ENCODE data around the gene SPO11. TPM values are rescaled to one million over a fixed set of nuclear protein-coding genes. Genes with fewer than 3 reads are reported as not detected.

The SPO11 gene
- total RNA-seq, 2 donors from 2014 or later = 2.6 TPM; not detected in 1

GRCh38 chr20:57287007-57287880 lies 42.4 kb upstream of the SPO11 start:
- H3K27me3 ChIP-seq (replicated peaks; ENCODE audit: insufficient read depth) = no peaks in the 10 kb centered on the region
- H3K27ac ChIP-seq = no peak overlapping the region
- DNase-seq (ENCODE audit: low spot score) = no peak
- no peaks in the 10 kb centered on the region for H3K36me3 ChIP-seq
- 18% methylated on average over 14 of the region's 14 CpGs for WGBS
- no peak for TF ChIP-seq CTCF (IDR thresholded peaks at IDR 0.05)
- TF ChIP-seq POLR2AphosphoS5 (IDR thresholded peaks at IDR 0.05) = peak; percentile 17
- H3K9me3 ChIP-seq = no peaks in the 10 kb centered on the region
- no peak overlapping the region for H3K4me3 ChIP-seq
- intact Hi-C loops (cut with DNase I) = no loop called here
- peaks cover 4% of the 10 kb centered on the region for H3K4me1 ChIP-seq (replicated peaks)

- WGBS = 33% methylated on average over 6 of the region's 6 CpGs
- Histone ChIP-seq H3K4me3 (no peak overlapping the region), H3K36me3 (no peaks in the 10 kb centered on the region), H3K4me1 (replicated peaks) (peaks cover 4% of the 10 kb centered on the region), H3K9me3 (no peaks in the 10 kb centered on the region), H3K27me3 (replicated peaks; ENCODE audit: insufficient read depth) (no peaks in the 10 kb centered on the region), H3K27ac (no peak overlapping the region)
- DNase-seq (ENCODE audit: low spot score) = no peak
- no peak for TF ChIP-seq POLR2AphosphoS5 (IDR thresholded peaks at IDR 0.05)
- no peak for TF ChIP-seq CTCF (IDR thresholded peaks at IDR 0.05)
- intact Hi-C loops (cut with DNase I) = no loop called here
Measured at GRCh38 chr20:57287901-57288300, 41.7 kb upstream of the SPO11 start.

GRCh38 chr20:57288651-57289277 lies 40.8 kb upstream of the SPO11 start:
- intact Hi-C loops (cut with DNase I) = no loop called here
- Histone ChIP-seq H3K27ac (no peak overlapping the region), H3K4me1 (replicated peaks) (peaks cover 4% of the 10 kb centered on the region), H3K27me3 (replicated peaks; ENCODE audit: insufficient read depth) (no peaks in the 10 kb centered on the region), H3K4me3 (no peak overlapping the region), H3K36me3 (no peaks in the 10 kb centered on the region), H3K9me3 (no peaks in the 10 kb centered on the region)
- WGBS = 32% methylated on average over 16 of the region's 16 CpGs
- no peak for DNase-seq (ENCODE audit: low spot score)
- TF ChIP-seq POLR2A (IDR thresholded peaks at IDR 0.05) (no peak), POLR2AphosphoS5 (IDR thresholded peaks at IDR 0.05) (no peak), CTCF (IDR thresholded peaks at IDR 0.05) (no peak)

GRCh38 chr20:57289391-57290177 lies 40.0 kb upstream of the SPO11 start:
- intact Hi-C loops (cut with DNase I) = no loop called here

More at GRCh38 chr20:57289391-57290177, 40.0 kb upstream of the SPO11 start:
- no peak for DNase-seq (ENCODE audit: low spot score)
- Histone ChIP-seq H3K4me3 (no peak overlapping the region), H3K9me3 (no peaks in the 10 kb centered on the region), H3K27me3 (replicated peaks; ENCODE audit: insufficient read depth) (no peaks in the 10 kb centered on the region), H3K27ac (no peak overlapping the region), H3K36me3 (no peaks in the 10 kb centered on the region), H3K4me1 (replicated peaks) (peaks cover 4% of the 10 kb centered on the region)
- 48% methylated on average over 8 of the region's 8 CpGs for WGBS
- TF ChIP-seq POLR2AphosphoS5 (IDR thresholded peaks at IDR 0.05) = no peak
- TF ChIP-seq CTCF (IDR thresholded peaks at IDR 0.05) = no peak
- TF ChIP-seq POLR2A (IDR thresholded peaks at IDR 0.05) = no peak

Data from prostate gland (tissue), 2 donors.